Stimulated activated CD8-positive, alpha-beta memory T cell treated with anti-CD3 and anti-CD28 coated beads, Interleukin-12 subunit alpha, Interleukin-12 subunit beta, amount 100 ng/mL, for 24 hours (primary cell): Measurements from ENCODE around the gene COP1.

Experiments used
- DNase-seq: peaks from one replicate; pipeline ENCODE4 v3.0.0-alpha.2; 2020; ENCODE audit errors: extremely low read depth

The COP1 gene

DNA sequence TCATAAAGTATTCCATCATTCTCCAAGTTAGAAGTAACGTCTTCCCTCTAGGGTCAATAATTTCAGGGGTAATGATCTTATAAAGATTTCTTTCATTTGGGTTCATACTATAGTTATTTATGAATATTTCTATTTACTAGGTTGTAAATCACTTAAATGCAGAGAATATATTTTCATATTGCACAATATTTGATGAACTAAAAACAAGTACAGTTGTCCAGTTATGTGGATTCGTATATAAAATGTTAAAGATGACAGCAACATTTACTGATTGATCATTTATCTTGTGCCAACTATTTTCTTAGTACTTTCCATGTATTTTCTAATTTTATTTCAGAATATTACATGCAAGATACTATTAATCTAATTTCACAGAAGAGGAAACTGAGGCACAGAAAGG, 243.3 kb downstream of the COP1 start:
- DNase-seq, result no peak

DNA sequence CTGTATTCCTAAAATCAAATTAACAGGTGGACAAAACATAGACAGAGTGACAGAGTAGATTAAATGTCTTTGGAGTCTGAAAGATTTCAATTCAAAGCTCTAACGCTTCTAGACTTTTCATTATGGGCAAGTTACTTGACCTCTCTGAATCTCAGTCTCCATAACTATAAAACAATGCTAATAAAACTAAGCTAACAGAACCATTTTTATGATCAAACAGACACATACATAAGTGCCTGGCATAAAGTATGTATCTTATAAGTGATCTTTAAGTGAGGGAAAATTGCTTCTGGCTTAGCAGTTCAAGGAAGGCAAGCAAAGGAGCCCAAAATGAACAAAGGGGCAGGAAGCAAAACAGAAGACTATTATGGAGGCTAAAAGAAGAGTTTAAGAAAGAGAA, 246.9 kb downstream of the COP1 start:
- no peak for DNase-seq

DNA sequence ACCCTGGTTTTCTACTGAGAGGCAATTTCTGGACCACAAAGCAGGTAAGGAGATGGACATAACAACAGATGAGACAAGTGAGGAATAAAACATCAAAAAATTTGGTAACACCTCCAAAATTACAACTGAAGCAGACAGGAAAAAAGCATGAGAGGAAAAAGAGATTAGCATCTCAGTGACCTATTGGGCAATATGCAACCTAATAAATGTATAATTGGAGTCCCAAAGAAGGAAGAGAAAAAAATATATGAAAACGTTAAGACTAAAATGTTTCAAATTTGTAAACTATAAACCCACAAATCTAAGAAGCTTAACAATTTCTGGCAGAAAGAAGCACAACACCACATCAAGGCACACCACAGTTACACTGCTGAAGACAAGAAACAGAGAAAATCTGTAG, 255.5 kb downstream of the COP1 start:
- no peak for DNase-seq

DNA sequence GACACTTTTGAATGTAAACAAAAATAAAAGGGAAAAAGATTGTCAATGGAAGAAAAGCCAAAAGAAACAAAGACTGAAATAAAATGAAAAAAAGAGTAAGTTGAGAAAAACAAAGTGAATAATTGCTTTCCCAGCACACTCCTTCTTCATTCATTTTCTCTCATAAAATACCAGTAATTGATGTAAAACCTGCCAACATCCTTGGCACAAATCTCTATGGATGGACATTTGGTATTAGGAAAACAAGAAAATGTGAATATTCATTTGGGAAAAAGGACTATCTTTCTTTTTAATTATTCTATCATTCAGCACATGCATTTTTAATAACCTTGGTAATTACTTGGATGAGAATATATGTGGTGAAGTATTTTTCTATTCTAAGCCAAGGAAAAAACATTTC, 259.3 kb downstream of the COP1 start:
- no peak for DNase-seq

DNA sequence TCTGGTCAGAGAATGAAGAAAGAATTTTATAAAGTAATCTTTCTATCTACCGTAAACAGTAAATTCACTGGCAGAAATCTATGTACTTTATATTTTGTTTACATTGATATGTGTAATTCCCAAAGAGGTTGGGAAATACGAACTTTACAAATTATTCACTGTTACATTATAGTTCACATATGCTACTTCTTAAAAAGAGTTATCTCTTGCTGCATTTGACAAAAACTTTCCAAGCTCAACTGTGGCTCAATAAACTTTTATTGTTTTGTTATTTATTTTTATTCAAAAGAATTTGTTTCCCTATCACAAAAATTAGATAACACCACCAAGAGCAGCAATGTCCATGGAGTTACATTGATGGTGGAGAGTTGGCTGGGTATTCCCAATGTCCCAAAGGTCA, 262.5 kb downstream of the COP1 start:
- no peak for DNase-seq

DNA sequence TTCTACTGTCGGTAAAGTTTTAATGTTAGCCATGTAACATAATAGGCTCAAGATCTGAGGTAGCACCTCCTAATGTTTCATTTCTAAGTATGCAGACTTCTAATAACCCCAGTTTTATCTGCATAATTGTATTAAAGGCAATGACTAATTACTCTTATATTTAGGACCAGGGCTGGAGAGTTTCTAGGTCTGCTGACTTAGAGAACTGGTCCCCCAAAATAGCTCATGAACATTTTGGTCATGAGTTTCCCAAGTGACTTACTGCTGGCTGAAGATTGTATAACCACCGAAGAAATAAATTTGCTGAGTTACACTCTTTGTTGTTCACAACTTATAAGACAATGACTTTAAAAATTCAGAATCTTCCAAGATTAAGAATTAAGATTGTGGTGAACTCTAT, 265.9 kb downstream of the COP1 start:
- DNase-seq, result no peak

DNA sequence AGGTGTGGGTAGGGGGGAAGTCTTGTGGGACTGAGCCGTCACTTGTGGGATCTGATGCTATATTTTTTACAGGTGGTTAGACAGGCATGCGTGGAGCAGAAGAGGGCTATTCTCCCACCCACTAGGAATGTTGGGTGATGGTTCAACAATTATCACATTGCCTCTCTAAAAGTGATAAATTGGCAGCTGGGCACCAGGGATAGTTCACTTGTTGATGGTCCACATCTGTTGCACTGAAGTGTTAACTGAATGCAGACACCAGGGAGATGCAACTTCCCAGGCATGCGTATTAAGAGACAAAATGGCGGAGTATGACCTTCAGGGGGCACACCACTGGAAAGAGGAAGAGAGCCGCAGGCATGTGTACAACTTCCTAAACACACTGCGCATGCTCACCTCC, 270.4 kb downstream of the COP1 start:
- DNase-seq, result no peak

DNA sequence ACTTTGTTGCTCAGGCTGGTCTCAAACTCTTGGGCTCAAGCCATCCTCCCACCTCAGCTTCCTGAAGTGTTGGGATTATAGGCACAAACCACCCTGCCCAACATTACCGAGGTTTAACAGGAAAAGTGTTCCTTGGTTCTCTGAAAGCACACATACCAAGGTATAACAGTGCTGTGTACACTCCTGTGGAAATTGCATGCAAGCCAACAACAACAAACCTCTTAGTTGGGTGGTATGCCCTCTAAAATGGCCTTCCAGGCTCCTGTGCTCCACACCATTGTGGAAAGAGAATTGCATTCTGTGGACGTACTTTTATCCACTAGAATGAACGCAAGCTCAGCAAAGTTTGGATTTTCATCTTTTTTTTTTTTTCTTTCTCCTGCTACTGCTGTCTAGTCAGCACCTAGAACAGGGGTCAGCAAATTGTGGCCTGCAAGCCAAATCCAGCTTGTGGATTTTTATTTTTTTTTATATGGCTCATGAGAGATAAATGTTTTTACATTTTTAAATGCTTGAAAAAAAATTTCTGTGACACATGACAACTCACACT, 271.4 kb downstream of the COP1 start:
- DNase-seq, result no peak

DNA sequence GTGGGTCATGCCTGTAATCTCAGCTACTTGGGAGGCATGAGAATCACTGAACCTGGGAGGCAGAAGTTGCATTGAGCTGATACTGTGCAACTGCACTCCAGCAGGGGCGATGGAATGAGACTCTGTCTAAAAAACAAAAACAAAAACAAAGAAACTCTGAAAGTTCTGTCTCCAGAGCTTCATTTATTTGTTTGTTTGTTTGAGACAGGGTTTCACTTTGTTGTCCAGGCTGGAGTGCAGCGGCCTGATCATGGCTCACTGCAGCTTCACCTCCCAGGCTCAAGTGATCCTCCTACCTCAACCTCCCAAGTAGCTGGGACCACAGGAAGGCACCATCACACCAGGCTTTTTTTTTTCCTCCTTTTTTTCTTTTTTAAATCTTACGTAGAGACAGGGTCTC, 271.9 kb downstream of the COP1 start:
- no peak for DNase-seq

DNA sequence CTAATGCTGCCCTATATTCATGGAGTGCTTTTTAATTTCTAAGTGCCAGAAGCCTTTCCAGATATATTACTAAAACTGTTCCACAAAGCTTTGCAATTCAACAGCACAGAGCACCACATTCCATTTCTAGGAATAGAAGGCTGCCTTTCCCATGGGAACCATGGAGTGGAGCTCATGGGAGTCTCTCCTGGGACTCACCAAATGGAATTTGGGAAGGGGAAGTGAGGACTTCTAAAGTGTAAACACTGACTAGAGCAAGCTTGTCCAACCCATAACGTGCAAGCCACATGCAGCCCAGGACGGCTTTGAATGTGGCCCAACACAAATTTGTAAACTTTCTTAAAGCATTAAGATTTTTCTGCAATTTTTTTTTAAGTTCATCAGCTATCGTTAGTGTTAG, 273.3 kb downstream of the COP1 start:
- no peak for DNase-seq

DNA sequence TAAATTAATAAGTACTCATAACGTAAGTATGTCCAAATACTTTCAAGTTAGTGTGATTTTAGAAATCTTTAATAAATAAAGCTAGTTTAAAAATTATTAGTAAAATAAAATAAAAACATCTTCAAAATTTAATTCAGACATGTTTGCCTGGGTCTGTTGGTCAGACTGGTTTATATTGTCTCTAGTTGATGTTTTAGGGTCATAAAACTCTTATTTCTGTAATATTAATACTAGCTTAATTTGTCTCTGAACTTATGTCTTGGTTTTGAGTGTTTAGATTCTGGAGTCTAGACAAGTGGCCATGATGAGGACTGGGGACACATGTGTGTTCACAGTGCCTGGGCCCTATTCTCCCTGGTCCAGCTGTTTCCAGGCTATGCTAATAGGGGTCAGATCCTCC, 279.1 kb downstream of the COP1 start:
- no peak for DNase-seq

DNA sequence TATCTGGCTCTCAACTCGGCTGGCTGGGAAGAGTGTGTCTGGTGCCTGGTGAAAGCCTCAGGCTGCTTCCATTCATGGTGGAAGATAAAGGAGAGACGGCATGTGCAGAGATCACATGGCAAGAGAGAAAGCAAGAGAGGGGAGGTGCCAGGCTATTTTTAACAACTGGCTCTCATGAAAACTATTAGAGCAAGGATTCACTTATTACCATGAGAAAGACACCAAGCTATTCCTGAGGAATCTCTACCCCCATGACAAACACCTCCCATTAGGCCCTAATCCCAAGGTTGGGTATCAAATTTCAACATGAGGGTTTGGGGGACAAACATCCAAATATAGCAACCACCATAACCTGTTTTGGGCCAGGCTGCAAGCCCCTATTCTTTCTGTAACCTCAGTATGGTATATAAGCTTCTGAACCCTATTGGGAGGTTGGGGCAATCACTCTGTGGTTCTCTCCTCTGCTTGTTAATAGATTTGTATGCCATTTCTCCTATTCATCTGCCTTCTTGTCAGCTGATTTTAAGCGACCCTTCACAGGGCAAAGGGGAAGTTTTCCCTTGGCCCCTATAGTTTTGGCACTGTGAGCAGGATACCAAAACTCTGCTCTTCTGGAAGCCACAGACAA, 284.7 kb downstream of the COP1 start:
- DNase-seq, result no peak

DNA sequence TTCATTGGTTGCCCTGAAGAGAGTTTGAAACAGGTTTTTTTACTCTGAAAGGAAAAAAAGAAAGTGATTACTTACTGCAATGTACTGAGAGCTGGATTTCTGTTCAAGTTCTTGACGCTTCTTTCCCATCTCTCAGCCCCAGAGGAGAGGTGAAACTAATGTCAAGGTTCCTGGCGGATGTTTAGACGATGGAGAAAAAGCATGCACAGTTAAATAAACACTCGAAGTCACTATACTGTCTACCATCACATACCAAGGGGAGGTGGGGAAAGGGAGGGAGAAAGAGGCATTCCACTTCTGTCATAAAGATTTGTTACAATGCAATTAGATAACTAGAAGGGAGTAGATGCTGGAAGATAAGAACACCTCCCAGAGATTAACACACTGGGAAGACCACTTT, 286.7 kb downstream of the COP1 start:
- no peak for DNase-seq

DNA sequence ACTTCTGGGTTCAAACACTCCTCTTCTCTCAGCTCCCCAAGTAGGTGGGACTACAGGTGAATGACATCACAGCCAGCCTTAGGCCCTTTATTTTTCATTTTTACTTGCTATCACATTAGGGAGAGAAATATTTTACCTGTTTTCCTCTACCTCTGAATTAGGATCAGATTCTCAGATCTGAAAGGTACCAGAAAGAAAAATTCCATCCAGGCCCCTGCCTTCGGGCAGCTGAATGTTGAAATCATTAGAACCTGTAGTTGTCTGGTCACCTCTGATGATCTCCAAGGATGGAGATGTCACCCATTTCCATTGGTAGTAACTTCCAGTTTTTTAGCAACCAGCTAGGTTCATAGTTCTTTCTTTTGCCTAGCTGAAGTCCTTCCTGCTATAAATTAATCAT, 288.1 kb downstream of the COP1 start:
- DNase-seq, result no peak

DNA sequence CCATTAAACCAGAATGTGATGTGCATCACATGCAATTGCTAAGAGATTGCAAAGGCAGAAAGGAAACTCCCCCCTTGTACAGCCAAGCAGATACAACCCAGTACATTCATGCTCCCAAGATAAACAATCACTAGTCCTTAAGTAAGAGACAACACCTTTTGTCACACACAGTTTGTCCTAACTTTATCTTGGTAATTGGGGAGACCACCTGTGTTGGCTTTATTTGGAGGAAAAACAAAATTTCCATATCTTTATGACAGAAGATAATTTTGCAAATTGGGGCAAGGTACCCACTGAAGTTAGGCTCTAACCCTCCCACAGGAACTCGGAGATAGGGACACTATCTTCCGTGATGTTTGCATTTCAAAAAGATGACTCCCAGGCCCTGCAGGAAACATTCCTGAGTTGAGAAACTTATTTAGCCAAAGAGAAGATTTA, 288.7 kb downstream of the COP1 start:
- DNase-seq, result no peak

DNA sequence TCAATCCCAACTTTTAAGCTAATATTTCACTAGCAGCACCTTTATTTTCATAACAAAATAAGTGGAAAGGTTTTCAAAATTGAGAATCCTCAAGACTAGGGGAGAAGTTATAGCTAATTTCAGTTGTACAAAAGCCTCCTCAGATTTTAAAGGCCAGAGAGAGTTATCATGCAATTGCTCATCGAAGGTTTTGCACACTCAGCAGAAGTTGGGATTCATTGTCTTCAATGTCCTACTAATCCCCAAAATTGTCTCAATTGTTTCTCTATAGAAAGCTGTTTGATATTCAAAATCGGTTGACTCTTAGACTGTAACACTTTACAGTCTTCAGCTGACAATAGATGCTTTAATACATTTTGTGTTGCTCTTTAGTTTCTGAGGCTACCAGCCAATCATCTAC, 293.0 kb downstream of the COP1 start:
- no peak for DNase-seq

DNA sequence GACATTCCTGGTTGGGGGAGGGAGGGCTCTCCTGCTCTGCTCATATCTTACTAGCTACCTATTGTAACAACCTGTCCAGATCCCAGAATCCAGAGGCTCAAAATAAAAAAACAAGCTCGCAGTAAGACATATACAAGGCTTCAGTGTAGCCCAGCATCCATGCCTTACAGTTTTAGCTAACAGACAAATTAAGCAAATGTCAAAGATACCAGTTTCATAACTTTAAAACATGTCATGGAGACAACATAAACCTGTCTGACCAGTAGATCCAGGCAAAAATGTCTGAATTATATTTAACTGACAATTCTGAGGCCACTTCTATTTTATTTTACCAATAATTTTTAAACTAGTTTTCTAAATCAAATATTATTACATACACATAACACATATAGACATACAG, 295.9 kb downstream of the COP1 start:
- DNase-seq, result no peak

DNA sequence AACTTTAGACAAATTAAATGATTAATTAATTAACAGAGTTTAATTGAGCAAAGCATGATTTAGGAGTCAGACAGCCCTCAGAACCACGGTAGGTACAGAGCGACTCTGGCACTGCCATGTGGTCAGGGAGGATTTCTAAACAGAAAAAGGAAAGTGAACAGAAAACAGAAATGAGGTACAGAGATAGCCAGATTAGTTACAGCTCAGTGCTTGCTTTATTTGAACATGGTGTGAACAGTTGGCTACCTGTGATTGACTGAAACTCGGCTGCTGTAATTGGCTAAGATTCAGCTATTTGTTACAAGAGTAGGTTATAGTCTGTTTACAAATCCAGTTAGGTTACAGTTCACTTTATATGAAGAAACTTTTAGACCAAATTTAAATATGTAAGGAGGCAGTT, 300.7 kb downstream of the COP1 start:
- no peak for DNase-seq

DNA sequence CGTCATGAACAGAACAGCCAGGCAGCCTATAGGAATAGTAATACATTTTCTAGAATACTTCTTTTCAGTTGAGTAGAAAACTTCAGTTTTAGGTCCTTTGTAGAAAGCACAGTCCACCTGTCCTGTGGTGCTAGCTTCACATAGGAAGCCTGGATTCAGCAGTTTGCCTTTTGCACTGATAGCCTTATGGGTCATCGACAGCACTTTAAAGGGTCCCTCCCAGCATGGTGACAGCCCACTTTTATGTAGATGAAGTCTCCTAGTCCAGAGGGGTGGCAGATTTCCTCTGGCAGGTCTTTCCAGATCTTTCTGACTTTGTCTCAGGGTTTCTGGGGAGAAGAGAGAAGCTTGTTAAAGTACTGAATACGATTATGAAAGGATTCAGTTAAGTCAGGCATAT, 302.3 kb downstream of the COP1 start:
- DNase-seq, result no peak

DNA sequence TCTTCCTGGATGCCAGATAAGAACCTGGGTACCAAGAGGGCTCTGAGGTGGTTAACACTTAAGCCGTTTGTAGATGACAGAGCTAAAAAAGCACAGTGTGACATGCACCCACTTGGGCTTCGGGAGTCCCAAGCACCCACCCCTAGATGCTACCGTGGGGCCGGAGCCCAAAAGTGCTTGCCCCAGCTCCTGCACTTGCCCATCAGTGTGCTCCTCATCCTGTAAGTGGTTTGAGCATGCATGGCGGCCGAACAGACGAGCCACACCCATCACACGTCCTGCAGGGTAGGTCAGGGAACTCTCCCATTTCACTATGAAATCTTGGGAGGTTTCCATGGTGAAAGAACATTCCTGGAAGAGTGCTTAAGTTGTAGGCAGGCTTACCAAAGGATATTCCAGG, 304.8 kb downstream of the COP1 start:
- no peak for DNase-seq

DNA sequence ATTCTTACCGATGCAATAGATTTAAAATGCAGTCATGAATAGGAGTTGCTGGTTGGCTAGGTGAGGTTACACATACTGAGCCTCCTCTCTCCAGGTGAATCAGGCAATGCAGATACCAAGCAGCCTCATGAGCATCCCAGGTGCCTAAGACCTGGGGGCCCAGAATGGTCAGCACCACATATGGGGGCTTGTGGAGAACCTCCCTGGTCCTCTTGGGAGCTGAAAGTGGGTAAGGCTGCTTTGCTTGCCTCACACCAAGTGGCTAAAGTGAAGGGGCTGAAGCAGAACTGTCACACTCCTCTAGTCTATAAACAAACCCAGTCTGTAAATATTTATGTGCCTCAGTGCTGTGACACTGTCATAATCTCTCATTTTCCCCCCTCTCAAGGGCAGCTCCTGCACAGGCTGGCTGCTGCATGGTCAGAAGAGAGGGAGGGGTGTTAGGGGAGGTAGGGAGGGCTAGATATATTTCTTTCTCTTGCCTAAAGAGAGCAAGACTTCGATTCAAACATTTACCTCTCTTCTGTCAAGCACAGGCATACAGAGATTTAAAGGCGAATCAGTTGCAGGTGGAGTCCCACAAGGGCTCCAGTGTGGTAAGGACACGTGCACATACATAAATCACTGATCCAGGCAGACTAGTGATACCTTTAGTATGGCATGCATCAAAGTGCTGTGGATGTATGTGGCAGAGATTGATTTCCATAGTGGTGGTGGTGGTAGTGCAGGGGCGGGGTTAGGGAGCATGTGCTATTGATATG, 305.8 kb downstream of the COP1 start:
- DNase-seq, result no peak

DNA sequence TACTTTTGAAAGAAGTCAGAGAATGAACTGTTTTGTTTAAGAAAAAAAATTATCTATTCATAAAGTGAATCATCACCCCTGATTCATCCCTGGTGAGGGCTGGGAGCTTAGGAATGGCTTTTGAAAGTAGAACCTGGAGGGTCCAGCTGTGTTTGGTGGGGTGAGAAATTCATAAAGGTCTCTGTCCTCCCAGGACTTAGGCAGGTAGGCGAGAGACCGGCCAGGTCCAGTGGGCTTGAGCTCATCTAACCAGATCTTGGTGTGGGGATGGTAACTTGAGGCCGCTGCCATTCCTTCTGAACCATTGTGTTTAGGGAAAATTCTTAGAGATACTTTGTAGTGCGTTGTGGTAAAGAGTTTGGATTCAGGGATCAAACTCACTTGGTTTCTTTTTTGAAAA, 306.9 kb downstream of the COP1 start:
- no peak for DNase-seq

DNA sequence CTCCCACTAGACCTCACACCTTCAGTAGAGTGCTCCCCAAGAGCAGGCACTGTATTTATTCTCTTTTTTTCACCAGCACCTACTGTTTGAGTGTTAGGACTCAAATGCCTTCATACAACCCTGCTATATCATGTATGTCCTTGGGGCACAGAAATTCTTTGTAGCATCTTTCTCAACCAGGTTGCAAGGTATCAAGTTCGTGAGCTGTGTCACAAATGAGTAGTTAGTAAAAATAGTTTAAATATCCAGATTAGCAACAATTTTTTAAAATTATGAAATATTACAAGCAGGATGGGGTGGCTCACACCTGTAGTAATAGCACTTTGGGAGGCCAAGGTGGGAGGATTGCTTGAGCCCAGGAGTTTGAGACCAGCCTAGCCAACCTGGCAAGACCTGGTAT, 311.1 kb downstream of the COP1 start:
- no peak for DNase-seq
